GM12878 (cell line): ENCODE measurements around the gene OTUB2. TPM values are rescaled to one million over a fixed set of nuclear protein-coding genes. Genes with fewer than 3 reads are reported as not detected.
A peak's percentile ranks its signal among the peaks of the same experiment; 100 is the strongest.

Source experiments
- ATAC-seq: fragments of 200-7000 bp; cut with Tn5 transposase; 3 replicates; pipeline ENCODE4 v1.9.1; 2020; ENCODE audit warnings: mild to moderate bottlenecking, moderate library complexity
- BruUV-seq: library from RNA; stranded (reverse); fragments of 400-500 nt; replicated peaks from 2 replicates; lab custom pipeline; 2021; lab: Mats Ljungman, UMichigan
- CTCF ChIA-PET: fragments of 300-600 bp; sonication (Branson Sonifier 250); formaldehyde crosslinking; extraction: SDS; loops from one replicate; lab custom pipeline; 2021; ENCODE audit warnings: inconsistent platforms; lab: Yijun Ruan, JAX
- POLR2A ChIA-PET: fragments of 350-600 bp; formaldehyde crosslinking; extraction: SDS; loops from one replicate; lab custom pipeline; 2021; ENCODE audit warnings: inconsistent platforms; lab: Charles Lee
- RAD21 ChIA-PET: fragments of 300-600 bp; sonication (Branson Sonifier 250); formaldehyde crosslinking; loops from one replicate; lab custom pipeline; 2023; ENCODE audit warnings: antibody characterized with exemption; ENCODE audit not compliant: unreplicated experiment; lab: Charles Lee
- SMC1A ChIA-PET: fragments of 300-600 bp; sonication (Branson Sonifier 250); formaldehyde crosslinking; loops from one replicate; lab custom pipeline; 2023; ENCODE audit not compliant: unreplicated experiment, uncharacterized antibody; lab: Charles Lee
- DNase-seq: peaks from one replicate; pipeline ENCODE4 v3.0.0-alpha.2; 2011; ENCODE audit warnings: low read depth, low spot score
- FAIRE-seq: peaks from 3 replicates; lab custom pipeline; 2011; peaks lifted over from hg19 to GRCh38; lab: Jason Lieb, UNC
- H2AFZ ChIP-seq: 2 replicates; pipeline ENCODE4 v1.6.0; 2011; ENCODE audit warnings: low read depth, low read length, control low read depth; ENCODE audit not compliant: control insufficient read depth
- H3K27ac ChIP-seq: 2 replicates; pipeline ENCODE4 v1.5.1; 2011; ENCODE audit warnings: control low read depth; ENCODE audit not compliant: control insufficient read depth, insufficient read depth
- H3K27me3 ChIP-seq, 2 experiments: replicated peaks in 1 of 2; 2 replicates each; pipeline versions ENCODE4 v1.6.0 to v1.6.1; 2011; ENCODE audit warnings: low read length in 1 of 2; ENCODE audit not compliant: control insufficient read depth in 2 of 2, insufficient read depth in 2 of 2
- H3K36me3 ChIP-seq, 2 experiments: 2 replicates each; pipeline ENCODE4 v1.5.1; 2011; ENCODE audit warnings: low read length in 1 of 2; ENCODE audit not compliant: control insufficient read depth in 2 of 2, insufficient read depth in 2 of 2
- H3K4me1 ChIP-seq: 2 replicates; pipeline ENCODE4 v1.6.1; 2011; ENCODE audit warnings: mild to moderate bottlenecking, low read length, moderate library complexity, mixed read lengths; ENCODE audit not compliant: control insufficient read depth, insufficient read depth
- H3K4me2 ChIP-seq: 2 replicates; pipeline ENCODE4 v1.6.0; 2011; ENCODE audit warnings: control low read depth; ENCODE audit not compliant: control insufficient read depth, insufficient read depth
- H3K4me3 ChIP-seq: fragments of 200-600 bp; sonication (generic); 2 replicates; pipeline ENCODE4 v1.5.1; 2016
- H3K79me2 ChIP-seq: 2 replicates; pipeline ENCODE4 v1.6.0; 2011; ENCODE audit warnings: low read length; ENCODE audit not compliant: control insufficient read depth, insufficient read depth
- H3K9ac ChIP-seq: 2 replicates; pipeline ENCODE4 v1.8.0; 2011; ENCODE audit warnings: low read length, control low read depth, mixed read lengths; ENCODE audit not compliant: control insufficient read depth, insufficient read depth
- H3K9me3 ChIP-seq: replicated peaks from 3 replicates; pipeline ENCODE4 v1.5.1; 2011; ENCODE audit warnings: mild to moderate bottlenecking, low read length; ENCODE audit not compliant: control insufficient read depth, insufficient read depth
- H4K20me1 ChIP-seq: 2 replicates; pipeline ENCODE4 v1.6.0; 2011; ENCODE audit not compliant: control insufficient read depth, insufficient read depth
- ATF7 ChIP-seq: fragments of 450-650 bp; IDR thresholded peaks from 2 replicates; pipeline ENCODE4 v1.6.1; 2016; ENCODE audit warnings: low read depth, mild to moderate bottlenecking
- BACH1 ChIP-seq: fragments of 450-650 bp; IDR thresholded peaks from 2 replicates; pipeline ENCODE4 v1.6.1; 2017; ENCODE audit warnings: mild to moderate bottlenecking, borderline replicate concordance
- BCL11A ChIP-seq: IDR thresholded peaks from 2 replicates; pipeline ENCODE4 v1.6.1; 2011; ENCODE audit warnings: low read depth, low read length
- CBFB ChIP-seq: IDR thresholded peaks from 2 replicates; pipeline ENCODE4 v1.6.1; 2016; ENCODE audit warnings: antibody characterized with exemption, low read depth
- DPF2 ChIP-seq: fragments of 450-650 bp; IDR thresholded peaks from 2 replicates; pipeline ENCODE4 v1.6.1; 2017; ENCODE audit warnings: mild to moderate bottlenecking
- HCFC1 ChIP-seq: fragments of 150-350 bp; IDR thresholded peaks from 2 replicates; pipeline ENCODE4 v1.6.1; 2014; ENCODE audit warnings: low read length
- IKZF1 ChIP-seq: fragments of 450-650 bp; conservative IDR thresholded peaks from 2 replicates; pipeline ENCODE4 v1.6.1; 2017; ENCODE audit warnings: antibody characterized with exemption, mild to moderate bottlenecking
- IKZF2 ChIP-seq, 2 experiments: fragments of 450-650 bp; IDR thresholded peaks; 2 replicates each; pipeline ENCODE4 v1.6.1; 2017; ENCODE audit warnings: mild to moderate bottlenecking in 2 of 2, moderate library complexity in 2 of 2
- MEF2B ChIP-seq: fragments of 450-650 bp; IDR thresholded peaks from 2 replicates; pipeline ENCODE4 v1.6.1; 2018; ENCODE audit warnings: mild to moderate bottlenecking, moderate library complexity; ENCODE audit not compliant: partially characterized antibody, poor library complexity, severe bottlenecking
- MTA2 ChIP-seq: fragments of 450-650 bp; IDR thresholded peaks from 2 replicates; pipeline ENCODE4 v1.6.1; 2016; ENCODE audit warnings: low read depth, mild to moderate bottlenecking, moderate library complexity
- NBN ChIP-seq: fragments of 450-650 bp; IDR thresholded peaks from 2 replicates; pipeline ENCODE4 v1.6.1; 2016
- NFYB ChIP-seq: IDR thresholded peaks from 2 replicates; pipeline ENCODE4 v1.6.1; 2011; ENCODE audit warnings: low read depth, mild to moderate bottlenecking, low read length, improper control_type of control experiment, moderate library complexity; ENCODE audit not compliant: insufficient read depth
- POLR2AphosphoS5 ChIP-seq: IDR thresholded peaks from 2 replicates; pipeline ENCODE4 v1.6.1; 2011; ENCODE audit warnings: mild to moderate bottlenecking, low read length, inconsistent platforms
- SMAD1 ChIP-seq: fragments of 450-650 bp; IDR thresholded peaks from 2 replicates; pipeline ENCODE4 v1.6.1; 2018; ENCODE audit warnings: mild to moderate bottlenecking, low read depth; ENCODE audit not compliant: partially characterized antibody
- SMAD5 ChIP-seq: IDR thresholded peaks from 2 replicates; pipeline ENCODE4 v1.6.1; 2016; ENCODE audit warnings: antibody characterized with exemption, low read depth
- WGBS: methylation state at CpG from one replicate; pipeline ENCODE4 v1.1.6; 2016; ENCODE audit warnings: low lambda C conversion rate; ENCODE audit not compliant: insufficient replicate concordance, insufficient coverage; ENCODE audit errors: missing lambda C conversion rate; 5-methylcytosine and 5-hydroxymethylcytosine counted together
- in situ Hi-C: fragments of 300-500 bp; cut with MboI; formaldehyde crosslinking; loops from 9 replicates; pipeline ENCODE4 v1.14.3; 2018; ENCODE audit warnings: mixed read lengths
- intact Hi-C: fragments of 100-400 bp; cut with micrococcal nuclease; formaldehyde crosslinking; loops from one replicate; pipeline ENCODE4 v1.14.2; 2022; ENCODE audit not compliant: unreplicated experiment
- polyA plus RNA-seq, 11 experiments: library from polyadenylated mRNA; depleted of rRNA in 4 of 11; unstranded in 6 of 11; stranded (reverse) in 5 of 11; fragments of >200 nt; fragmentation: Nextera tagmentation in 4 of 11; fragmentation: Illumina TruSeq in 1 of 11; extraction: Ambion mirVana in 4 of 11; extraction: Trizol in 1 of 11; gene quantifications; 1 replicate in 1 of 11; 2 replicates in 10 of 11; pipeline versions ENCODE4 v1.2.1 to v1.2.3, GENCODE V29; 2011 to 2016; ENCODE audit warnings: inconsistent platforms in 2 of 11, missing spikeins in 2 of 11, low read depth in 1 of 11
- total RNA-seq, 4 experiments: library from RNA; depleted of rRNA in 3 of 4; stranded (reverse); fragments of >200 nt in 3 of 4; fragmentation: Illumina TruSeq in 1 of 4; extraction: Trizol in 1 of 4; gene quantifications; 2 replicates each; pipeline versions ENCODE4 v1.2.1 to v1.2.3, GENCODE V29; 2013 to 2021
- TF ChIP-seq, protein P1 (sequence below): fragments of 450-650 bp; IDR thresholded peaks from 2 replicates; pipeline ENCODE4 v1.6.1; 2017; ENCODE audit warnings: low read depth, mild to moderate bottlenecking, moderate library complexity
- TF ChIP-seq, protein P2 (sequence below): fragments of 450-650 bp; IDR thresholded peaks from 2 replicates; pipeline ENCODE4 v1.6.1; 2016; ENCODE audit warnings: mild to moderate bottlenecking
- TF ChIP-seq, protein P3 (sequence below): fragments of 450-650 bp; IDR thresholded peaks from 2 replicates; pipeline ENCODE4 v1.6.1; 2017; ENCODE audit warnings: mild to moderate bottlenecking, low read depth, inconsistent platforms; ENCODE audit not compliant: poor library complexity, severe bottlenecking

OTUB2 gene
- total and polyA plus RNA-seq, 10 of the 15 experiments (the other 5 are each of a cell fraction or from before 2014, with no cell fraction given): 0.05 to 0.82 (median 0.43) TPM

- POLR2A ChIA-PET: interaction anchor here (0.7 to 1.3 kb wide), 4 partner anchors 9 to 49 kb away, joined by 3 to 5 read pairs (median 3); no protein-coding TSS in a partner anchor
- in situ Hi-C loops (loop anchor here (10.0 kb wide), 1 partner anchor 355 kb away; no protein-coding TSS in a partner anchor), intact Hi-C loops (no loop called here)
- peak overlapping the region; percentile 61 for H3K4me2 ChIP-seq
- no peak overlapping the region; the same call in 1 of the 2 replicates for H3K4me3 ChIP-seq
- H3K36me3 ChIP-seq: no peaks in the 10 kb centered on the region
- RAD21 ChIA-PET: interaction anchor here (0.9 to 2.7 kb wide), 11 partner anchors 9 to 133 kb away, joined by 3 to 15 read pairs (median 3); partner anchors contain the start of gene CCDC197
- no peaks in the 10 kb centered on the region for H3K9me3 ChIP-seq
- no peak overlapping the region; the same call in 1 of the 2 replicates for H3K9ac ChIP-seq
- peaks cover 36% of the 10 kb centered on the region for H3K4me1 ChIP-seq
- WGBS: 23% methylated on average over 4 of the region's 4 CpGs
- no peak overlapping the region; the same call in 1 of the 2 replicates for H2AFZ ChIP-seq
- FAIRE-seq (peak; percentile 7), DNase-seq (peak; percentile 25), ATAC-seq (peak; percentile 86)
- SMC1A ChIA-PET: interaction anchor here (0.6 to 3.3 kb wide), 18 partner anchors 9 to 127 kb away, joined by 3 to 19 read pairs (median 4); partner anchors contain the start of gene CCDC197
- CTCF ChIA-PET: interaction anchor here (0.6 to 8.1 kb wide), 10 partner anchors 10 to 127 kb away, joined by 3 to 56 read pairs (median 4); partner anchors contain the start of genes CCDC197 and OTUB2
- H3K79me2 ChIP-seq: no peaks in the 10 kb centered on the region
- H3K27me3 ChIP-seq: no peaks in the 10 kb centered on the region
- BruUV-seq: no TSS peak
- peak overlapping the region; percentile 20; the same call in 1 of the 2 replicates for H3K27ac ChIP-seq
- H4K20me1 ChIP-seq: no peaks in the 10 kb centered on the region
- TF ChIP-seq NFYB (no peak), SMAD5 (no peak), BACH1 (peak; percentile 98; the same call in 1 of the 2 replicates), NBN (peak; percentile 59), BCL11A (peak; percentile 44; the same call in 1 of the 2 replicates), ATF7 (peak; percentile 41; the same call in 1 of the 2 replicates), IKZF2 (IDR thresholded peaks at IDR 0.05) (peak; percentile 29 to 35; a peak in 2 of 4 replicates), SMAD1 (no peak), POLR2AphosphoS5 (no peak), HCFC1 (no peak), MEF2B (peak; percentile 65), DPF2 (no peak; the same call in 1 of the 2 replicates), MTA2 (peak; percentile 56), CBFB (no peak), IKZF1 (peak; percentile 48; the same call in 1 of the 2 replicates)
- TF ChIP-seq, protein P1, sequence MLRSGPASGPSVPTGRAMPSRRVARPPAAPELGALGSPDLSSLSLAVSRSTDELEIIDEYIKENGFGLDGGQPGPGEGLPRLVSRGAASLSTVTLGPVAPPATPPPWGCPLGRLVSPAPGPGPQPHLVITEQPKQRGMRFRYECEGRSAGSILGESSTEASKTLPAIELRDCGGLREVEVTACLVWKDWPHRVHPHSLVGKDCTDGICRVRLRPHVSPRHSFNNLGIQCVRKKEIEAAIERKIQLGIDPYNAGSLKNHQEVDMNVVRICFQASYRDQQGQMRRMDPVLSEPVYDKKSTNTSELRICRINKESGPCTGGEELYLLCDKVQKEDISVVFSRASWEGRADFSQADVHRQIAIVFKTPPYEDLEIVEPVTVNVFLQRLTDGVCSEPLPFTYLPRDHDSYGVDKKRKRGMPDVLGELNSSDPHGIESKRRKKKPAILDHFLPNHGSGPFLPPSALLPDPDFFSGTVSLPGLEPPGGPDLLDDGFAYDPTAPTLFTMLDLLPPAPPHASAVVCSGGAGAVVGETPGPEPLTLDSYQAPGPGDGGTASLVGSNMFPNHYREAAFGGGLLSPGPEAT: peak; percentile 67
- TF ChIP-seq, protein P2, sequence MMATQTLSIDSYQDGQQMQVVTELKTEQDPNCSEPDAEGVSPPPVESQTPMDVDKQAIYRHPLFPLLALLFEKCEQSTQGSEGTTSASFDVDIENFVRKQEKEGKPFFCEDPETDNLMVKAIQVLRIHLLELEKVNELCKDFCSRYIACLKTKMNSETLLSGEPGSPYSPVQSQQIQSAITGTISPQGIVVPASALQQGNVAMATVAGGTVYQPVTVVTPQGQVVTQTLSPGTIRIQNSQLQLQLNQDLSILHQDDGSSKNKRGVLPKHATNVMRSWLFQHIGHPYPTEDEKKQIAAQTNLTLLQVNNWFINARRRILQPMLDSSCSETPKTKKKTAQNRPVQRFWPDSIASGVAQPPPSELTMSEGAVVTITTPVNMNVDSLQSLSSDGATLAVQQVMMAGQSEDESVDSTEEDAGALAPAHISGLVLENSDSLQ: 0 out of 2 replicates have a peak, but pooled peaks have one; percentile 27
- TF ChIP-seq, protein P3, sequence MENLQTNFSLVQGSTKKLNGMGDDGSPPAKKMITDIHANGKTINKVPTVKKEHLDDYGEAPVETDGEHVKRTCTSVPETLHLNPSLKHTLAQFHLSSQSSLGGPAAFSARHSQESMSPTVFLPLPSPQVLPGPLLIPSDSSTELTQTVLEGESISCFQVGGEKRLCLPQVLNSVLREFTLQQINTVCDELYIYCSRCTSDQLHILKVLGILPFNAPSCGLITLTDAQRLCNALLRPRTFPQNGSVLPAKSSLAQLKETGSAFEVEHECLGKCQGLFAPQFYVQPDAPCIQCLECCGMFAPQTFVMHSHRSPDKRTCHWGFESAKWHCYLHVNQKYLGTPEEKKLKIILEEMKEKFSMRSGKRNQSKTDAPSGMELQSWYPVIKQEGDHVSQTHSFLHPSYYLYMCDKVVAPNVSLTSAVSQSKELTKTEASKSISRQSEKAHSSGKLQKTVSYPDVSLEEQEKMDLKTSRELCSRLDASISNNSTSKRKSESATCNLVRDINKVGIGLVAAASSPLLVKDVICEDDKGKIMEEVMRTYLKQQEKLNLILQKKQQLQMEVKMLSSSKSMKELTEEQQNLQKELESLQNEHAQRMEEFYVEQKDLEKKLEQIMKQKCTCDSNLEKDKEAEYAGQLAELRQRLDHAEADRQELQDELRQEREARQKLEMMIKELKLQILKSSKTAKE: peak; percentile 87
Measured at GRCh38 chr14:94009767-94010166, 16.4 kb upstream of the OTUB2 start.
